ENCODE measurements around the gene RNASE11.

GRCh38 chr14:20583142-20583541, 4.7 kb downstream of the RNASE11 start:
- TF ChIP-seq CTCF (IDR thresholded peaks at IDR 0.05) (no peak), POLR2A (IDR thresholded peaks at IDR 0.05) (no peak)
